SU-DHL-6 (cell line): ENCODE measurements around the gene OR8K3.

Experiments
- H2AFZ ChIP-seq: fragments of 200-600 bp; sonication (generic); 2 replicates; pipeline ENCODE4 v1.6.1; 2014; ENCODE audit warnings: low read depth, mild to moderate bottlenecking, moderate library complexity, mixed read lengths, antibody characterized with exemption, low read length; ENCODE audit not compliant: severe bottlenecking
- H3F3A ChIP-seq: fragments of 200-600 bp; shearing (Covaris generic); 2 replicates; pipeline ENCODE4 v1.6.0; 2016; ENCODE audit warnings: antibody characterized with exemption, mild to moderate bottlenecking; ENCODE audit not compliant: insufficient read depth
- H3K27ac ChIP-seq: fragments of 200-600 bp; sonication (generic); 2 replicates; pipeline ENCODE4 v1.5.1; 2016; ENCODE audit warnings: low read depth, mild to moderate bottlenecking, low read length, moderate library complexity, mixed read lengths
- H3K27me3 ChIP-seq: fragments of 200-600 bp; sonication (generic), shearing (Covaris generic); 2 replicates; pipeline ENCODE4 v1.6.0; 2014; ENCODE audit warnings: mild to moderate bottlenecking, low read length
- H3K36me3 ChIP-seq: fragments of 200-600 bp; sonication (generic); 2 replicates; pipeline ENCODE4 v1.6.1; 2014; ENCODE audit warnings: mild to moderate bottlenecking, low read length, mixed read lengths
- H3K4me2 ChIP-seq: fragments of 300-600, 200-600 bp; shearing (Covaris generic), sonication (generic); 2 replicates; pipeline ENCODE4 v1.6.0; 2014; ENCODE audit warnings: low read length, low read depth, mild to moderate bottlenecking; ENCODE audit not compliant: poor library complexity, severe bottlenecking
- H3K4me3 ChIP-seq: fragments of 200-600 bp; sonication (generic); 2 replicates; pipeline ENCODE4 v1.5.1; 2014; ENCODE audit warnings: antibody characterized with exemption, low read length, mild to moderate bottlenecking, mixed read lengths; ENCODE audit not compliant: insufficient read depth, poor library complexity, severe bottlenecking
- H3K79me2 ChIP-seq: fragments of 200-600 bp; sonication (generic); 2 replicates; pipeline ENCODE4 v1.6.1; 2014; ENCODE audit warnings: mild to moderate bottlenecking, low read length, moderate library complexity; ENCODE audit not compliant: insufficient read depth
- H3K9ac ChIP-seq: fragments of 200-600 bp; sonication (generic); 2 replicates; pipeline ENCODE4 v1.7.0; 2014; ENCODE audit warnings: mild to moderate bottlenecking, low read length
- H3K9me2 ChIP-seq: fragments of 200-600 bp; sonication (generic); replicated peaks from 2 replicates; pipeline ENCODE4 v1.6.1; 2014; ENCODE audit warnings: low read length; ENCODE audit not compliant: insufficient read depth
- H3K9me3 ChIP-seq: fragments of 200-600 bp; sonication (generic); 2 replicates; pipeline ENCODE4 v1.6.1; 2014; ENCODE audit warnings: low read length, mixed read lengths; ENCODE audit not compliant: insufficient read depth
- H4K20me1 ChIP-seq: fragments of 200-600 bp; sonication (generic); 2 replicates; pipeline ENCODE4 v1.6.1; 2014; ENCODE audit warnings: low read depth, mild to moderate bottlenecking, antibody characterized with exemption, low read length, moderate library complexity, mixed read lengths
- CTCF ChIP-seq: fragments of 200-600 bp; sonication (generic); IDR thresholded peaks from one replicate; pipeline ENCODE4 v1.5.1; 2017; ENCODE audit warnings: antibody characterized with exemption, mild to moderate bottlenecking, low read length, moderate library complexity; ENCODE audit not compliant: insufficient read depth, poor library complexity, severe bottlenecking
- EZH2phosphoT487 ChIP-seq: fragments of 200-600 bp; sonication (generic), shearing (Covaris generic); conservative IDR thresholded peaks from 2 replicates; pipeline ENCODE4 v1.6.1; 2018; ENCODE audit warnings: mild to moderate bottlenecking, antibody characterized with exemption, low read length, moderate library complexity, mixed read lengths

OR8K3 gene

GRCh38 chr11:56292154-56292553, 22.8 kb upstream of the OR8K3 start, which contains the start of gene OR8H1:
Gene OR8H1, minus strand, starts transcription at chr11:56292254. Its CDS starts 1,192 bp downstream, at chr11:56291062.
- H3K27ac ChIP-seq, result no peak within 1 kb of the TSS
- no peak within 1 kb of the TSS for H3K4me2 ChIP-seq
- H4K20me1 ChIP-seq, result no peaks in the 10 kb centered on the region
- H3K27me3 ChIP-seq, result no peaks in the 10 kb centered on the region
- no peak within 1 kb of the TSS for H3K9ac ChIP-seq
- no peaks in the 10 kb centered on the region for H3K36me3 ChIP-seq
- no peak for TF ChIP-seq CTCF
- TF ChIP-seq EZH2phosphoT487, result no peak
- no peaks in the 10 kb centered on the region for H3K9me2 ChIP-seq
- no peak within 1 kb of the TSS for H2AFZ ChIP-seq
- H3K4me3 ChIP-seq, result no peak within 1 kb of the TSS
- H3K79me2 ChIP-seq, result no peaks in the 10 kb centered on the region
- no peaks in the 10 kb centered on the region for H3K9me3 ChIP-seq
- H3F3A ChIP-seq, result no peaks in the 10 kb centered on the region

GRCh38 chr11:56296898-56297297, 18.0 kb upstream of the OR8K3 start:
- Histone ChIP-seq H2AFZ (no peak overlapping the region), H3K9me3 (no peaks in the 10 kb centered on the region), H3K27me3 (no peaks in the 10 kb centered on the region), H3K27ac (no peak overlapping the region), H3F3A (no peaks in the 10 kb centered on the region), H3K36me3 (no peaks in the 10 kb centered on the region), H3K9ac (no peak overlapping the region), H3K79me2 (no peaks in the 10 kb centered on the region), H3K4me3 (no peak overlapping the region), H4K20me1 (no peaks in the 10 kb centered on the region), H3K9me2 (no peaks in the 10 kb centered on the region), H3K4me2 (no peak overlapping the region)
- no peak for TF ChIP-seq EZH2phosphoT487
- no peak for TF ChIP-seq CTCF

- TF ChIP-seq EZH2phosphoT487 (no peak), CTCF (no peak)
- H2AFZ ChIP-seq, result no peak overlapping the region
- no peaks in the 10 kb centered on the region for H3K9me3 ChIP-seq
These were observed 7.1 kb upstream of the OR8K3 start for GRCh38 chr11:56307836-56308235.

More at GRCh38 chr11:56307836-56308235, 7.1 kb upstream of the OR8K3 start:
- Histone ChIP-seq H3K36me3 (no peaks in the 10 kb centered on the region), H3K4me3 (no peak overlapping the region), H3F3A (no peaks in the 10 kb centered on the region), H3K27ac (no peak overlapping the region), H3K4me2 (no peak overlapping the region), H3K9ac (no peak overlapping the region), H3K79me2 (no peaks in the 10 kb centered on the region), H3K9me2 (no peaks in the 10 kb centered on the region), H4K20me1 (no peaks in the 10 kb centered on the region), H3K27me3 (no peaks in the 10 kb centered on the region)
